Measurements from ENCODE around the gene SANBR.
"Not testable (repeated sequence)": the region's sequence is repeated elsewhere in the genome, so short reads cannot be mapped to it uniquely, and the experiment has no call there.

Gene SANBR

GRCh38 chr2:61065714-61066709 is at the start of gene SANBR:
SANBR (plus strand) TSS chr2:61065871; CDS start chr2:61070351, 4,480 bp downstream.
- DNase-seq = peak; percentile 93 to 97 (median 96)

- no peak for DNase-seq
These were observed 49.7 kb upstream of the SANBR start for GRCh38 chr2:61015976-61016375.

- DNase-seq = peak in 2 of 3 donors; percentile 19 to 26
These were observed 49.2 kb upstream of the SANBR start for GRCh38 chr2:61016392-61017002.

GRCh38 chr2:61017003-61017555 is 48.6 kb upstream of the SANBR start:
- DNase-seq = peak; percentile 71 to 80 (median 73)

GRCh38 chr2:61017556-61018317 is 47.9 kb upstream of the SANBR start, which contains the start of the genes PEX13 and PUS10:
PEX13 (plus strand) TSS chr2:61017720; CDS start chr2:61017760, 40 bp downstream.
PUS10 (minus strand) TSS chr2:61018255; CDS start chr2:61011890, 6,365 bp downstream.
- peak; percentile 65 to 80 (median 65) for DNase-seq

GRCh38 chr2:61018318-61018755 is 47.3 kb upstream of the SANBR start:
- DNase-seq = peak in 1 of 3 donors; percentile 47

- no peak for DNase-seq
These were observed 46.9 kb upstream of the SANBR start for GRCh38 chr2:61018798-61019197.

GRCh38 chr2:61021228-61021660 is 44.4 kb upstream of the SANBR start:
- no peak for DNase-seq

GRCh38 chr2:61023670-61024069 is 42.0 kb upstream of the SANBR start:
- no peak for DNase-seq

GRCh38 chr2:61029533-61029932 is 36.1 kb upstream of the SANBR start:
- DNase-seq = no peak

- not testable (repeated sequence) for DNase-seq
These were observed 31.1 kb upstream of the SANBR start for GRCh38 chr2:61034592-61034991.

- not testable (repeated sequence) for DNase-seq
These were observed 29.0 kb upstream of the SANBR start for GRCh38 chr2:61036643-61037042.

GRCh38 chr2:61042807-61043206 is 22.9 kb upstream of the SANBR start:
- no peak for DNase-seq

- DNase-seq = peak; percentile 67 to 94 (median 89)
These were observed 21.0 kb upstream of the SANBR start for GRCh38 chr2:61044636-61045035.

GRCh38 chr2:61045226-61045625 is 20.4 kb upstream of the SANBR start:
- DNase-seq = peak; percentile 12 to 41 (median 35)

GRCh38 chr2:61045999-61046398 is 19.7 kb upstream of the SANBR start:
- peak in 2 of 3 donors; percentile 26 to 38 for DNase-seq

- DNase-seq = no peak
These were observed 10.1 kb upstream of the SANBR start for GRCh38 chr2:61055557-61055956.

- no peak for DNase-seq
These were observed 8.1 kb upstream of the SANBR start for GRCh38 chr2:61057562-61057961.

GRCh38 chr2:61059382-61059781 is 6.3 kb upstream of the SANBR start:
- no peak for DNase-seq

GRCh38 chr2:61074100-61074499 is 8.4 kb downstream of the SANBR start:
- DNase-seq = no peak

GRCh38 chr2:61085883-61086282 is 20.2 kb downstream of the SANBR start:
- DNase-seq = no peak

- DNase-seq = no peak
These were observed 24.1 kb downstream of the SANBR start for GRCh38 chr2:61089797-61090196.
